ENCODE measurements around the gene TAMM41. TPM values are rescaled to one million over a fixed set of nuclear protein-coding genes. Genes with fewer than 3 reads are reported as not detected.

The TAMM41 gene
- total and polyA plus RNA-seq, 4 donors = 9.2 to 20.6 (median 13.0) TPM

DNA sequence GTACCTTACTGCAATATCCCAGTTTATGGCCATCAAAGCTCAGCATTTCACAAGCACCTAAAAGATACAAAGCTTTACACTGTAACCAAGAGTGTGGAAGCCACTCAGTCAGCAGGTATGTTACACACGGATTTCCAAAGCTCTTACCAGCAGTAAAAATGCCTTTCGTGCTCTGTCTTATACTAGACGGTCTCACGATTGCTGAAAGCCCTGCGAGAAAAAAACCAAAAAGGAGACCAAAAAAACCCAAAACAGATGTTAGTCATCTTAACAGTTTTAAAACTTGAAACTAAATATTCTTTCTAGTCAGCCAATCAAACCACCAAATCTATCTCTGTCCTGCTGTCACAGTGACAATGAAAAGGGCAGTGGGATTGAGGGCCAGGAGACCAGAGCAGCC, 39.0 kb downstream of the TAMM41 start:
- TF ChIP-seq, protein P1, sequence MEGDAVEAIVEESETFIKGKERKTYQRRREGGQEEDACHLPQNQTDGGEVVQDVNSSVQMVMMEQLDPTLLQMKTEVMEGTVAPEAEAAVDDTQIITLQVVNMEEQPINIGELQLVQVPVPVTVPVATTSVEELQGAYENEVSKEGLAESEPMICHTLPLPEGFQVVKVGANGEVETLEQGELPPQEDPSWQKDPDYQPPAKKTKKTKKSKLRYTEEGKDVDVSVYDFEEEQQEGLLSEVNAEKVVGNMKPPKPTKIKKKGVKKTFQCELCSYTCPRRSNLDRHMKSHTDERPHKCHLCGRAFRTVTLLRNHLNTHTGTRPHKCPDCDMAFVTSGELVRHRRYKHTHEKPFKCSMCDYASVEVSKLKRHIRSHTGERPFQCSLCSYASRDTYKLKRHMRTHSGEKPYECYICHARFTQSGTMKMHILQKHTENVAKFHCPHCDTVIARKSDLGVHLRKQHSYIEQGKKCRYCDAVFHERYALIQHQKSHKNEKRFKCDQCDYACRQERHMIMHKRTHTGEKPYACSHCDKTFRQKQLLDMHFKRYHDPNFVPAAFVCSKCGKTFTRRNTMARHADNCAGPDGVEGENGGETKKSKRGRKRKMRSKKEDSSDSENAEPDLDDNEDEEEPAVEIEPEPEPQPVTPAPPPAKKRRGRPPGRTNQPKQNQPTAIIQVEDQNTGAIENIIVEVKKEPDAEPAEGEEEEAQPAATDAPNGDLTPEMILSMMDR (IDR thresholded peaks at IDR 0.05; ENCODE audit: control extremely low read depth, extremely low read depth) = no peak
- no peak overlapping the region for H3K4me3 ChIP-seq
- H3K9me3 ChIP-seq (ENCODE audit: control insufficient read depth in 4 of 4, insufficient read depth in 3 of 4, low read length in 3 of 4) = no peaks in the 10 kb centered on the region
- 86 to 87% methylated on average over 5 of the region's 5 CpGs for WGBS, 2 donors
- peaks cover 15 to 43% (median 27%) of the 10 kb centered on the region in 4 donors for H3K36me3 ChIP-seq (ENCODE audit: control insufficient read depth in 4 of 4, insufficient read depth in 4 of 4, low read length in 4 of 4)
- H3K27me3 ChIP-seq (ENCODE audit: control insufficient read depth in 3 of 3, insufficient read depth in 3 of 3, low read length in 2 of 3) = no peaks in the 10 kb centered on the region
- ATAC-seq (ENCODE audit: insufficient read depth, low FRiP score) = no peak
- peaks cover 0 to 16% (median 0%) of the 10 kb centered on the region in 5 donors for H3K4me1 ChIP-seq (ENCODE audit: control insufficient read depth in 5 of 5, insufficient read depth in 5 of 5, low read length in 5 of 5)
- H3K27ac ChIP-seq (ENCODE audit: low read depth in 1 of 2, low read length in 1 of 2) = no peak overlapping the region
- peak; percentile 14 to 66 (median 55) for DNase-seq
- H3K9ac ChIP-seq (ENCODE audit: insufficient read depth in 1 of 2, low read length in 2 of 2) = peak overlapping the region in 1 of 2 donors; percentile 36

DNA sequence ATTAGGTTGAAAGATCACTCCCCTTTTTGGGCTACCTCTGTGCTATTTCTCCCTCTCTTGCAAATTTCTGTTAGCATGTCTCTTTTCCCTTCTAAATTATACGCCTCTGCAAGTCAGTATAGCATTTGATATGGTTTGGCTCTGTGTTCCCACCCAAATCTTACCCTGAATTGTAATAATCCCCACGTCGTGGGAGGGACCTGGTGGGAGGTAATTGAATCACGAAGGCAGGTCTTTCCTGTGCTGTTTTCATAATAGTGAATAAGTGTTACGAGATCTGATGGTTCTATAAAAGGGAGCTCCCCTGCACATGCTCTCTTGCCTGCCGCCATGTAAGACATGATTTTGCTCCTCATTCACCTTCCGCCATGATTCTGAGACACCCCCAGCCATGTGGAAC, 41.0 kb downstream of the TAMM41 start:
- H3K9me3 ChIP-seq (ENCODE audit: control insufficient read depth in 4 of 4, insufficient read depth in 3 of 4, low read length in 3 of 4) = no peaks in the 10 kb centered on the region
- no peak for ATAC-seq (ENCODE audit: insufficient read depth, low FRiP score)
- no peak overlapping the region for H3K4me3 ChIP-seq
- TF ChIP-seq, protein P1 (IDR thresholded peaks at IDR 0.05; ENCODE audit: control extremely low read depth, extremely low read depth) = no peak
- H3K4me1 ChIP-seq (ENCODE audit: control insufficient read depth in 5 of 5, insufficient read depth in 5 of 5, low read length in 5 of 5) = peaks cover 0 to 16% (median 0%) of the 10 kb centered on the region in 5 donors
- peaks cover 20 to 57% (median 38%) of the 10 kb centered on the region in 4 donors for H3K36me3 ChIP-seq (ENCODE audit: control insufficient read depth in 4 of 4, insufficient read depth in 4 of 4, low read length in 4 of 4)
- 95 to 96% methylated on average over 7 of the region's 7 CpGs for WGBS, 2 donors
- H3K27ac ChIP-seq (ENCODE audit: low read depth in 1 of 2, low read length in 1 of 2) = no peak overlapping the region
- no peak for DNase-seq
- H3K9ac ChIP-seq (ENCODE audit: insufficient read depth in 1 of 2, low read length in 2 of 2) = no peak overlapping the region
- H3K27me3 ChIP-seq (ENCODE audit: control insufficient read depth in 3 of 3, insufficient read depth in 3 of 3, low read length in 2 of 3) = no peaks in the 10 kb centered on the region

DNA sequence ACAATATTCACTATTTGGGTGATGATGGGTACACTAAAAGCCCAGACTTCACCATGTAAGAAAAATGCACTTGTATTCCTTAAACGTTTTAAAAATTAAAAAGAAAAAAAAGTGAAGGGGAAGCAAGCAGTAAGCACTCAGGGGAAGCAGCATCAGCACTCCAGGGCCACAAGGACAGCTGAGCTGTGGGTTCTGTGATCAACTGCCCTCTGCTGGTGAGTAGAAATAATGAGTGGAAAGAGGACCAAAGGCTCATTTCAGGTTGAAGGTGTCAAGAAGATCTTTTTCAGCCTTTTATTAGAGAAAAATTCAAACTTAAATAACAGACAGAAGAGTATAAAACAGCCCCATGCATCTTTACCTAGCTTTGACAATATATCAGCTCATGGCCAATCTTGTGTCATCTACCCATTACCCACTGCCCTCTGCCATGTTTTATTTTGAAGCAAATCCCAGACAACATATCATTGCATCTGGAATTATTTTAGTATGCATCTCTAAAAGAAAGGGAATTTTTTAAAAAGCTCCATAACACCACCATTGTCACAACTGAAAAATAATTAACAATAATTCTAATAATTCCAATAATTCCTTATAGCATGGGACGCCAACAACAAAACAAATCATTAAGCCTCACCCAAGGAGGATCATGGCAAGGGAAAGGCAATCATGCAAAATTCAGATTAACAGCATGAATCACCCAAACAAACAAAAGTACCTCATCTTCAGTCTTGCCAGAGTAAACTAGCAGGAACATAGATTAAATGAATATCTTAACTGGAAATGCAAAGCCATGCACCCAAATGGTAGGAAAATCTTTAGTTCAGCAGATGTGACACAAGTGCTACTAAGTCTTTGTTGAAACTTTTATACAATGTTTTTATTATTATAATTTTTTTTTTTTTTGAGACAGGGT, 42.5 kb downstream of the TAMM41 start:
- Histone ChIP-seq H3K4me1 (ENCODE audit: control insufficient read depth in 5 of 5, insufficient read depth in 5 of 5, low read length in 5 of 5) (peaks cover 0 to 11% (median 0%) of the 10 kb centered on the region in 5 donors), H3K27me3 (ENCODE audit: control insufficient read depth in 3 of 3, insufficient read depth in 3 of 3, low read length in 2 of 3) (no peaks in the 10 kb centered on the region), H3K4me3 (no peak overlapping the region), H3K9me3 (ENCODE audit: control insufficient read depth in 4 of 4, insufficient read depth in 3 of 4, low read length in 3 of 4) (peaks cover 0 to 2% (median under 1%) of the 10 kb centered on the region in 4 donors), H3K9ac (ENCODE audit: insufficient read depth in 1 of 2, low read length in 2 of 2) (no peak overlapping the region), H3K27ac (ENCODE audit: low read depth in 1 of 2, low read length in 1 of 2) (no peak overlapping the region), H3K36me3 (ENCODE audit: control insufficient read depth in 4 of 4, insufficient read depth in 4 of 4, low read length in 4 of 4) (peaks cover 22 to 63% (median 38%) of the 10 kb centered on the region in 4 donors)
- WGBS, 2 donors = 50 to 51% methylated on average over 2 of the region's 2 CpGs
- TF ChIP-seq, protein P1 (IDR thresholded peaks at IDR 0.05; ENCODE audit: control extremely low read depth, extremely low read depth) = peak; percentile 69
- DNase-seq (peak; percentile 21 to 57 (median 33)), ATAC-seq (ENCODE audit: insufficient read depth, low FRiP score) (no peak)
